Gastroesophageal sphincter (tissue), 3 donors: ENCODE measurements around the gene DALRD3.

Experiments
- EP300 ChIP-seq: sonication (generic); formaldehyde crosslinking; IDR thresholded peaks from one replicate; pipeline ENCODE4 v1.6.1; 2017; ENCODE audit warnings: antibody characterized with exemption, mild to moderate bottlenecking
- POLR2A ChIP-seq, 2 donors: fragments of 450-650 bp; IDR thresholded peaks; one replicate each; pipeline ENCODE4 v1.6.1; 2017; ENCODE audit warnings: antibody characterized with exemption in 2 of 2, mild to moderate bottlenecking in 2 of 2, moderate library complexity in 1 of 2
- POLR2AphosphoS5 ChIP-seq: sonication (generic); formaldehyde crosslinking; IDR thresholded peaks from one replicate; pipeline ENCODE4 v1.6.1; 2017; ENCODE audit warnings: antibody characterized with exemption
- TF ChIP-seq, protein P1 (sequence below), 4 experiments: fragments of 200-600 bp in 2 of 4; fragments of 450-650 bp in 2 of 4; sonication (generic) in 1 of 4; IDR thresholded peaks; one replicate each; pipeline ENCODE4 v1.5.1; 2017 to 2019; ENCODE audit warnings: antibody characterized with exemption in 4 of 4, mild to moderate bottlenecking in 2 of 4, moderate library complexity in 2 of 4

DNA sequence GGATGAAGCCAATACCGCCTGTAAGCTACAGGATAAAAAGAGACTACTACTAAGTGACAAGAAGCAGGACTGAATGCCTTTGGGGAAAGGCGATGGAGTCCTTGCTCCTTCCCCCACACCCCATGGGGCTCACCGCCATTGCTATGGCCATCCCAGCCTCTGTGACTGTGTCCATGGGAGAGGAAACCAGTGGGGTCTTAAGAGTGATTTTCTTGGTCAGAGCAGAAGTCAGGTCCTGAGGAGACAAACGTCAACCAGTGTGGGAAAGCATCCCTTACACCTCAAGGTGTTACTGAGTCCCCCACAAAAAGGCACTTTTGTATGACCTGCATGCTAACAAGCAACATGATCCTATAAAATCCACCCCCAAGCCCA lies 9.9 kb upstream of the DALRD3 start:
- TF ChIP-seq, protein P1, sequence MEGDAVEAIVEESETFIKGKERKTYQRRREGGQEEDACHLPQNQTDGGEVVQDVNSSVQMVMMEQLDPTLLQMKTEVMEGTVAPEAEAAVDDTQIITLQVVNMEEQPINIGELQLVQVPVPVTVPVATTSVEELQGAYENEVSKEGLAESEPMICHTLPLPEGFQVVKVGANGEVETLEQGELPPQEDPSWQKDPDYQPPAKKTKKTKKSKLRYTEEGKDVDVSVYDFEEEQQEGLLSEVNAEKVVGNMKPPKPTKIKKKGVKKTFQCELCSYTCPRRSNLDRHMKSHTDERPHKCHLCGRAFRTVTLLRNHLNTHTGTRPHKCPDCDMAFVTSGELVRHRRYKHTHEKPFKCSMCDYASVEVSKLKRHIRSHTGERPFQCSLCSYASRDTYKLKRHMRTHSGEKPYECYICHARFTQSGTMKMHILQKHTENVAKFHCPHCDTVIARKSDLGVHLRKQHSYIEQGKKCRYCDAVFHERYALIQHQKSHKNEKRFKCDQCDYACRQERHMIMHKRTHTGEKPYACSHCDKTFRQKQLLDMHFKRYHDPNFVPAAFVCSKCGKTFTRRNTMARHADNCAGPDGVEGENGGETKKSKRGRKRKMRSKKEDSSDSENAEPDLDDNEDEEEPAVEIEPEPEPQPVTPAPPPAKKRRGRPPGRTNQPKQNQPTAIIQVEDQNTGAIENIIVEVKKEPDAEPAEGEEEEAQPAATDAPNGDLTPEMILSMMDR (IDR thresholded peaks at IDR 0.05): no peak
- no peak for TF ChIP-seq POLR2A (IDR thresholded peaks at IDR 0.05)
- TF ChIP-seq EP300: no peak
- no peak for TF ChIP-seq POLR2AphosphoS5
